ENCODE measurements around the gene AP3S2.

DNA sequence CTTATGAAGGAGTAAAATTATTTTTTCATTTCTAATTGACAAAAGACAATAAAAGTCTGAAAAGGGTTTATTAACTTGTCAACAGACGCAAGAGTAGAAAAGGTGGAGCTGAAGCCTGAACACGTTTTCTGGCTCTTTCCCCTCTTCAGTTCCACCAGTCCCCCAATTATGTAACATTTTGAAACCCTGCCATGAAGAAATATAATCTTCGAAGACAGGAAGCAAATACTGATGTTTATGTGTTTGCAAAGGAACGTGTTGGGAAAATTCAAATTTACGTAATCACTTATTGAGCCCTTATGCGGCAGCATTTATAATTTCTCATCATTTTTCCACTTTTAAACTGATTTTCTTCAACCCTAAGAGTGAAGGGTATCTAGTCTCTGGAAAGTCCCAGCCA, 767 bp downstream of the AP3S2 start:
- no peak for TF ChIP-seq CTCF (IDR thresholded peaks at IDR 0.05)
- TF ChIP-seq POLR2A (IDR thresholded peaks at IDR 0.05): no peak

Data from adrenal gland (tissue), 5 donors.